HG02759 (cell line): ENCODE results near the gene CHRM4.
A peak's percentile ranks its signal among the peaks of the same experiment; 100 is the strongest.

ENCODE experiments used
- ATAC-seq: cut with Tn5 transposase; IDR thresholded peaks from one replicate; pipeline ENCODE4 v1.9.1; 2021; ENCODE audit warnings: mild to moderate bottlenecking, moderate library complexity; ENCODE audit not compliant: unreplicated experiment

Gene CHRM4

GRCh38 chr11:46391578-46392420, at the start of gene CHRM4:
CHRM4 (minus strand) TSS chr11:46391776; CDS start chr11:46386557, 5,219 bp downstream.
- ATAC-seq, result peak; percentile 30

GRCh38 chr11:46438211-46438610, 46.6 kb upstream of the CHRM4 start:
- no peak for ATAC-seq

GRCh38 chr11:46437122-46437689, 45.6 kb upstream of the CHRM4 start:
- no peak for ATAC-seq

- ATAC-seq, result no peak
These were observed 44.5 kb upstream of the CHRM4 start for GRCh38 chr11:46436113-46436512.

GRCh38 chr11:46435679-46436078, 44.1 kb upstream of the CHRM4 start:
- no peak for ATAC-seq

- no peak for ATAC-seq
These were observed 39.6 kb upstream of the CHRM4 start for GRCh38 chr11:46431211-46431610.

GRCh38 chr11:46429717-46430116, 38.1 kb upstream of the CHRM4 start:
- no peak for ATAC-seq

GRCh38 chr11:46427364-46427763, 35.8 kb upstream of the CHRM4 start:
- ATAC-seq, result no peak

- ATAC-seq, result no peak
These were observed 34.8 kb upstream of the CHRM4 start for GRCh38 chr11:46426233-46426991.

- ATAC-seq, result no peak
These were observed 31.0 kb upstream of the CHRM4 start for GRCh38 chr11:46422588-46422987.

GRCh38 chr11:46421257-46421880, 29.8 kb upstream of the CHRM4 start:
- ATAC-seq, result no peak

- ATAC-seq, result no peak
These were observed 28.9 kb upstream of the CHRM4 start for GRCh38 chr11:46420513-46420912.

GRCh38 chr11:46418751-46419150, 27.2 kb upstream of the CHRM4 start:
- no peak for ATAC-seq

- no peak for ATAC-seq
These were observed 26.1 kb upstream of the CHRM4 start for GRCh38 chr11:46417711-46418110.

- ATAC-seq, result no peak
These were observed 23.3 kb upstream of the CHRM4 start for GRCh38 chr11:46414879-46415278.

GRCh38 chr11:46414466-46414796, 22.9 kb upstream of the CHRM4 start:
- no peak for ATAC-seq

- ATAC-seq, result no peak
These were observed 22.3 kb upstream of the CHRM4 start for GRCh38 chr11:46413760-46414465.

- ATAC-seq, result no peak
These were observed 18.4 kb upstream of the CHRM4 start for GRCh38 chr11:46410021-46410420.

- ATAC-seq, result no peak
These were observed 16.9 kb upstream of the CHRM4 start for GRCh38 chr11:46408407-46408986.

- no peak for ATAC-seq
These were observed 16.1 kb upstream of the CHRM4 start for GRCh38 chr11:46407635-46408034.
